WTC11 (cell line): Measurements from ENCODE around the gene LZIC.

Experiments used
- ATF2 ChIP-seq: sonication (generic); formaldehyde crosslinking; IDR thresholded peaks from 2 replicates; pipeline ENCODE4 v1.8.1; 2022; ENCODE audit warnings: low read depth, missing genetic modification reagents, borderline replicate concordance
- CTCF ChIP-seq: fragments of 200-600 bp; IDR thresholded peaks from 2 replicates; pipeline ENCODE4 v1.8.0; 2022; ENCODE audit warnings: antibody characterized with exemption
- E2F5 ChIP-seq: sonication (generic); formaldehyde crosslinking; IDR thresholded peaks from 2 replicates; pipeline ENCODE4 v1.8.1; 2022; ENCODE audit warnings: mild to moderate bottlenecking, moderate library complexity, missing genetic modification reagents
- IRF2 ChIP-seq: sonication (generic); formaldehyde crosslinking; IDR thresholded peaks from 2 replicates; pipeline ENCODE4 v1.8.0; 2022; ENCODE audit warnings: low read depth, missing genetic modification reagents, borderline replicate concordance
- STAT6 ChIP-seq: sonication (generic); formaldehyde crosslinking; conservative IDR thresholded peaks from 2 replicates; pipeline ENCODE4 v1.8.1; 2023; ENCODE audit warnings: mild to moderate bottlenecking, low read depth, missing genetic modification reagents, moderate library complexity
- TEAD4 ChIP-seq: sonication (generic); formaldehyde crosslinking; IDR thresholded peaks from 2 replicates; pipeline ENCODE4 v1.8.0; 2022; ENCODE audit warnings: mild to moderate bottlenecking, missing genetic modification reagents
- USF2 ChIP-seq: sonication (generic); formaldehyde crosslinking; IDR thresholded peaks from 2 replicates; pipeline ENCODE4 v1.8.1; 2023; ENCODE audit warnings: mild to moderate bottlenecking, missing genetic modification reagents, moderate library complexity
- ZNF121 ChIP-seq: sonication (generic); formaldehyde crosslinking; IDR thresholded peaks from 2 replicates; pipeline ENCODE4 v1.8.0; 2023; ENCODE audit warnings: missing genetic modification reagents
- TF ChIP-seq, protein P1 (sequence below): sonication (generic); formaldehyde crosslinking; IDR thresholded peaks from 2 replicates; pipeline ENCODE4 v1.8.1; 2022; ENCODE audit warnings: low read depth, mild to moderate bottlenecking, moderate library complexity, missing genetic modification reagents, borderline replicate concordance
- TF ChIP-seq, protein P2 (sequence below): sonication (generic); formaldehyde crosslinking; IDR thresholded peaks from 2 replicates; pipeline ENCODE4 v1.8.1; 2022; ENCODE audit warnings: missing genetic modification reagents, borderline replicate concordance

DNA sequence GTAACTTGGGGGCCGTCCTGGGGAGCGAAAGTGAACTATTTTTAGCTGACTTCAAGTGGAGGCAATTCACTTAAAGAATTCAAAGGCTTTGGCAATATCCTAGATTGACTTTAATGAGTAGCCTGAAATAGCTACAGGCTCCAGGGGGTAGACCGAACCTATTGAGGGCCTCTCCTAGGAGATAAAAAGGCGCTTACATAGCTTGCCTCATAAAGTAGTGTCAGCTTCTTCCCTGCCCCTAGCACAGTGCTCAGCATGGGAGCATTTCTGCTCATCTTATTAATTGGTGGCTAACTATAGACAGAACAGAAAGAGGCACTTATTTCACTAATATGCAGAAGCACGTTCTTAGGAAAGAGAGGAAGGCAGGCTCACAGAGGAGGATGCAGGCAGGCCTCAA, 20.8 kb downstream of the LZIC start:
- TF ChIP-seq, protein P1, sequence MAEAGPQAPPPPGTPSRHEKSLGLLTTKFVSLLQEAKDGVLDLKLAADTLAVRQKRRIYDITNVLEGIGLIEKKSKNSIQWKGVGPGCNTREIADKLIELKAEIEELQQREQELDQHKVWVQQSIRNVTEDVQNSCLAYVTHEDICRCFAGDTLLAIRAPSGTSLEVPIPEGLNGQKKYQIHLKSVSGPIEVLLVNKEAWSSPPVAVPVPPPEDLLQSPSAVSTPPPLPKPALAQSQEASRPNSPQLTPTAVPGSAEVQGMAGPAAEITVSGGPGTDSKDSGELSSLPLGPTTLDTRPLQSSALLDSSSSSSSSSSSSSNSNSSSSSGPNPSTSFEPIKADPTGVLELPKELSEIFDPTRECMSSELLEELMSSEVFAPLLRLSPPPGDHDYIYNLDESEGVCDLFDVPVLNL = no peak
- TF ChIP-seq E2F5 (CRISPR knock-in tag) = no peak
- TF ChIP-seq CTCF = no peak
- no peak for TF ChIP-seq ATF2 (CRISPR knock-in tag)
- TF ChIP-seq, protein P2, sequence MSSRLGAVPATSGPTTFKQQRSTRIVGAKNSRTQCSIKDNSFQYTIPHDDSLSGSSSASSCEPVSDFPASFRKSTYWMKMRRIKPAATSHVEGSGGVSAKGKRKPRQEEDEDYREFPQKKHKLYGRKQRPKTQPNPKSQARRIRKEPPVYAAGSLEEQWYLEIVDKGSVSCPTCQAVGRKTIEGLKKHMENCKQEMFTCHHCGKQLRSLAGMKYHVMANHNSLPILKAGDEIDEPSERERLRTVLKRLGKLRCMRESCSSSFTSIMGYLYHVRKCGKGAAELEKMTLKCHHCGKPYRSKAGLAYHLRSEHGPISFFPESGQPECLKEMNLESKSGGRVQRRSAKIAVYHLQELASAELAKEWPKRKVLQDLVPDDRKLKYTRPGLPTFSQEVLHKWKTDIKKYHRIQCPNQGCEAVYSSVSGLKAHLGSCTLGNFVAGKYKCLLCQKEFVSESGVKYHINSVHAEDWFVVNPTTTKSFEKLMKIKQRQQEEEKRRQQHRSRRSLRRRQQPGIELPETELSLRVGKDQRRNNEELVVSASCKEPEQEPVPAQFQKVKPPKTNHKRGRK (CRISPR knock-in tag) = no peak
- no peak for TF ChIP-seq ZNF121 (CRISPR knock-in tag)
- no peak for TF ChIP-seq IRF2 (CRISPR knock-in tag)
- TF ChIP-seq STAT6 (CRISPR knock-in tag) = no peak
- no peak for TF ChIP-seq TEAD4 (CRISPR knock-in tag)
- TF ChIP-seq USF2 = no peak
